ENCODE data around the gene PTPMT1.

Gene PTPMT1

GRCh38 chr11:47589977-47590861 lies 24.8 kb downstream of the PTPMT1 start:
- Histone ChIP-seq H3K14ac (ENCODE audit: low read length in 2 of 2) (no peak overlapping the region), H2BK15ac (ENCODE audit: low read depth, poor library complexity, severe bottlenecking) (peak overlapping the region; percentile 9)

GRCh38 chr11:47591764-47592163 lies 26.4 kb downstream of the PTPMT1 start:
- peak overlapping the region; percentile 62 for H4K8ac ChIP-seq (ENCODE audit: low read length)
- H2BK5ac ChIP-seq (ENCODE audit: low read depth, low read length, poor library complexity, severe bottlenecking) = no peak overlapping the region
- WGBS = 12% methylated on average over 7 of the region's 7 CpGs
- no peak overlapping the region for H3K27ac ChIP-seq (ENCODE audit: low read length, poor library complexity, severe bottlenecking)
- no peak overlapping the region for H2BK120ac ChIP-seq (ENCODE audit: low read depth, low read length)
- peak overlapping the region in 1 of 2 experiments; percentile 30 for H3K4ac ChIP-seq (ENCODE audit: low read depth in 1 of 2, low read length in 2 of 2)
- H3K27me3 ChIP-seq (ENCODE audit: control insufficient read depth in 1 of 2, insufficient read depth in 1 of 2, low read length in 2 of 2) = peaks cover 42% of the 10 kb centered on the region in 2 experiments
- no peak overlapping the region for H3K14ac ChIP-seq (ENCODE audit: low read length in 2 of 2)
- no peak overlapping the region for H3K9ac ChIP-seq (ENCODE audit: low read length)
- H4K91ac ChIP-seq (ENCODE audit: low read length) = no peak overlapping the region
- peaks cover 0 to 10% of the 10 kb centered on the region in 2 experiments for H3K36me3 ChIP-seq (ENCODE audit: control insufficient read depth in 1 of 2, insufficient read depth in 2 of 2, low read depth in 1 of 2, low read length in 2 of 2)
- H2AK5ac ChIP-seq (ENCODE audit: low read length, severe bottlenecking) = no peak overlapping the region
- peaks cover 20% of the 10 kb centered on the region for H3K4me1 ChIP-seq (ENCODE audit: control insufficient read depth, insufficient read depth, low read depth, low read length)
- no peak for DNase-seq
- peak overlapping the region in 1 of 2 experiments; percentile 65 for H3K23ac ChIP-seq (ENCODE audit: low read length in 2 of 2)
- H3K9me3 ChIP-seq (ENCODE audit: control insufficient read depth, low read length) = no peaks in the 10 kb centered on the region
- H2AFZ ChIP-seq (ENCODE audit: low read depth, low read length) = no peak overlapping the region
- H2BK15ac ChIP-seq (ENCODE audit: low read depth, poor library complexity, severe bottlenecking) = no peak overlapping the region
- H3K4me2 ChIP-seq (ENCODE audit: low read length, poor library complexity, severe bottlenecking) = no peak overlapping the region
- no peaks in the 10 kb centered on the region for H3K79me1 ChIP-seq (replicated peaks; ENCODE audit: low read length, poor library complexity, severe bottlenecking)
- H3K18ac ChIP-seq (ENCODE audit: low read depth in 1 of 2, low read length in 2 of 2) = no peak overlapping the region
- H2BK12ac ChIP-seq (ENCODE audit: low read length in 2 of 2) = peak overlapping the region in 1 of 2 experiments; percentile 28
- no peak overlapping the region for H3K4me3 ChIP-seq (ENCODE audit: insufficient read depth in 1 of 2, low read depth in 1 of 2, low read length in 2 of 2)

More at GRCh38 chr11:47589977-47590861, 24.8 kb downstream of the PTPMT1 start:
- Histone ChIP-seq H3K27ac (ENCODE audit: low read length, poor library complexity, severe bottlenecking) (no peak overlapping the region), H3K79me1 (replicated peaks; ENCODE audit: low read length, poor library complexity, severe bottlenecking) (no peaks in the 10 kb centered on the region), H4K91ac (ENCODE audit: low read length) (no peak overlapping the region), H3K27me3 (ENCODE audit: control insufficient read depth in 1 of 2, insufficient read depth in 1 of 2, low read length in 2 of 2) (peaks cover 32 to 37% of the 10 kb centered on the region in 2 experiments), H3K23ac (ENCODE audit: low read length in 2 of 2) (no peak overlapping the region), H3K36me3 (ENCODE audit: control insufficient read depth in 1 of 2, insufficient read depth in 2 of 2, low read depth in 1 of 2, low read length in 2 of 2) (peaks cover under 1 to 16% of the 10 kb centered on the region in 2 experiments), H3K4me3 (ENCODE audit: insufficient read depth in 1 of 2, low read depth in 1 of 2, low read length in 2 of 2) (peak overlapping the region in 1 of 2 experiments; percentile 10), H3K4me1 (ENCODE audit: control insufficient read depth, insufficient read depth, low read depth, low read length) (peaks cover 20% of the 10 kb centered on the region), H3K4me2 (ENCODE audit: low read length, poor library complexity, severe bottlenecking) (no peak overlapping the region), H4K8ac (ENCODE audit: low read length) (no peak overlapping the region), H2AFZ (ENCODE audit: low read depth, low read length) (no peak overlapping the region), H3K9ac (ENCODE audit: low read length) (no peak overlapping the region), H2BK120ac (ENCODE audit: low read depth, low read length) (no peak overlapping the region), H2BK5ac (ENCODE audit: low read depth, low read length, poor library complexity, severe bottlenecking) (no peak overlapping the region), H3K18ac (ENCODE audit: low read depth in 1 of 2, low read length in 2 of 2) (no peak overlapping the region), H2BK12ac (ENCODE audit: low read length in 2 of 2) (no peak overlapping the region), H3K4ac (ENCODE audit: low read depth in 1 of 2, low read length in 2 of 2) (no peak overlapping the region), H2AK5ac (ENCODE audit: low read length, severe bottlenecking) (no peak overlapping the region), H3K9me3 (ENCODE audit: control insufficient read depth, low read length) (no peaks in the 10 kb centered on the region)
- no peak for DNase-seq
- WGBS = 98% methylated on average over 120 of the region's 122 CpGs

- Histone ChIP-seq H4K8ac (ENCODE audit: low read length) (no peak overlapping the region), H3K9ac (ENCODE audit: low read length) (no peak overlapping the region), H2BK5ac (ENCODE audit: low read depth, low read length, poor library complexity, severe bottlenecking) (no peak overlapping the region), H3K4me3 (ENCODE audit: insufficient read depth in 1 of 2, low read depth in 1 of 2, low read length in 2 of 2) (no peak overlapping the region), H2AK5ac (ENCODE audit: low read length, severe bottlenecking) (no peak overlapping the region), H3K4me2 (ENCODE audit: low read length, poor library complexity, severe bottlenecking) (no peak overlapping the region), H3K27ac (ENCODE audit: low read length, poor library complexity, severe bottlenecking) (no peak overlapping the region), H3K14ac (ENCODE audit: low read length in 2 of 2) (no peak overlapping the region), H2BK15ac (ENCODE audit: low read depth, poor library complexity, severe bottlenecking) (no peak overlapping the region), H4K91ac (ENCODE audit: low read length) (no peak overlapping the region), H3K9me3 (ENCODE audit: control insufficient read depth, low read length) (no peaks in the 10 kb centered on the region), H2BK12ac (ENCODE audit: low read length in 2 of 2) (no peak overlapping the region), H3K18ac (ENCODE audit: low read depth in 1 of 2, low read length in 2 of 2) (no peak overlapping the region), H3K79me1 (replicated peaks; ENCODE audit: low read length, poor library complexity, severe bottlenecking) (no peaks in the 10 kb centered on the region), H3K36me3 (ENCODE audit: control insufficient read depth in 1 of 2, insufficient read depth in 2 of 2, low read depth in 1 of 2, low read length in 2 of 2) (peaks cover 0 to 10% of the 10 kb centered on the region in 2 experiments), H2AFZ (ENCODE audit: low read depth, low read length) (no peak overlapping the region), H3K27me3 (ENCODE audit: control insufficient read depth in 1 of 2, insufficient read depth in 1 of 2, low read length in 2 of 2) (peaks cover 42% of the 10 kb centered on the region in 2 experiments), H3K4me1 (ENCODE audit: control insufficient read depth, insufficient read depth, low read depth, low read length) (peaks cover 20% of the 10 kb centered on the region), H3K4ac (ENCODE audit: low read depth in 1 of 2, low read length in 2 of 2) (no peak overlapping the region), H3K23ac (ENCODE audit: low read length in 2 of 2) (no peak overlapping the region), H2BK120ac (ENCODE audit: low read depth, low read length) (no peak overlapping the region)
- WGBS = 87% methylated on average over 4 of the region's 4 CpGs
- DNase-seq = no peak
Measured at GRCh38 chr11:47592251-47592650, 26.9 kb downstream of the PTPMT1 start.

GRCh38 chr11:47592970-47593369 lies 27.6 kb downstream of the PTPMT1 start:
- no peak overlapping the region for H2BK120ac ChIP-seq (ENCODE audit: low read depth, low read length)
- H2BK12ac ChIP-seq (ENCODE audit: low read length in 2 of 2) = no peak overlapping the region
- no peak overlapping the region for H2AK5ac ChIP-seq (ENCODE audit: low read length, severe bottlenecking)
- 87% methylated on average over 2 of the region's 2 CpGs for WGBS
- H3K4me3 ChIP-seq (ENCODE audit: insufficient read depth in 1 of 2, low read depth in 1 of 2, low read length in 2 of 2) = no peak overlapping the region
- H2BK15ac ChIP-seq (ENCODE audit: low read depth, poor library complexity, severe bottlenecking) = no peak overlapping the region
- H3K27ac ChIP-seq (ENCODE audit: low read length, poor library complexity, severe bottlenecking) = no peak overlapping the region
- no peak overlapping the region for H4K91ac ChIP-seq (ENCODE audit: low read length)
- no peak overlapping the region for H3K4me2 ChIP-seq (ENCODE audit: low read length, poor library complexity, severe bottlenecking)
- H3K27me3 ChIP-seq (ENCODE audit: control insufficient read depth in 1 of 2, insufficient read depth in 1 of 2, low read length in 2 of 2) = peaks cover 42% of the 10 kb centered on the region in 2 experiments
- no peaks in the 10 kb centered on the region for H3K9me3 ChIP-seq (ENCODE audit: control insufficient read depth, low read length)
- H3K23ac ChIP-seq (ENCODE audit: low read length in 2 of 2) = no peak overlapping the region
- no peak overlapping the region for H3K9ac ChIP-seq (ENCODE audit: low read length)
- H3K14ac ChIP-seq (ENCODE audit: low read length in 2 of 2) = no peak overlapping the region
- no peak overlapping the region for H3K4ac ChIP-seq (ENCODE audit: low read depth in 1 of 2, low read length in 2 of 2)
- peaks cover 20% of the 10 kb centered on the region for H3K4me1 ChIP-seq (ENCODE audit: control insufficient read depth, insufficient read depth, low read depth, low read length)
- no peak overlapping the region for H4K8ac ChIP-seq (ENCODE audit: low read length)
- no peak overlapping the region for H3K18ac ChIP-seq (ENCODE audit: low read depth in 1 of 2, low read length in 2 of 2)
- H2AFZ ChIP-seq (ENCODE audit: low read depth, low read length) = no peak overlapping the region
- no peaks in the 10 kb centered on the region for H3K79me1 ChIP-seq (replicated peaks; ENCODE audit: low read length, poor library complexity, severe bottlenecking)
- peaks cover 0 to 10% of the 10 kb centered on the region in 2 experiments for H3K36me3 ChIP-seq (ENCODE audit: control insufficient read depth in 1 of 2, insufficient read depth in 2 of 2, low read depth in 1 of 2, low read length in 2 of 2)
- no peak overlapping the region for H2BK5ac ChIP-seq (ENCODE audit: low read depth, low read length, poor library complexity, severe bottlenecking)
- no peak for DNase-seq
